ENCODE data around the gene MTUS2.

The MTUS2 gene

GRCh38 chr13:29453617-29454011 is 633.5 kb downstream of the MTUS2 start:
- Histone ChIP-seq H3K9me3 (ENCODE audit: insufficient read depth, low read depth, low read length) (no peaks in the 10 kb centered on the region), H3K79me2 (ENCODE audit: insufficient read depth, low read length) (no peaks in the 10 kb centered on the region), H2AFZ (ENCODE audit: low read length) (no peak overlapping the region), H3K4me2 (ENCODE audit: low read depth, low read length, poor library complexity, severe bottlenecking) (no peak overlapping the region), H3K9me2 (replicated peaks; ENCODE audit: low read depth, low read length) (no peaks in the 10 kb centered on the region), H4K20me1 (ENCODE audit: insufficient read depth, low read length, poor library complexity, severe bottlenecking) (no peaks in the 10 kb centered on the region), H3K9ac (ENCODE audit: low read depth, low read length, poor library complexity, severe bottlenecking) (no peak overlapping the region), H3K36me3 (ENCODE audit: insufficient read depth, low read length) (no peaks in the 10 kb centered on the region), H3K4me1 (ENCODE audit: insufficient read depth, low read length, poor library complexity, severe bottlenecking) (peaks cover 19% of the 10 kb centered on the region), H3F3A (ENCODE audit: low read depth) (peaks cover 4% of the 10 kb centered on the region; the same call in 1 of the 2 replicates), H3K4me3 (ENCODE audit: low read length, poor library complexity, severe bottlenecking) (no peak overlapping the region), H3K27me3 (ENCODE audit: insufficient read depth, low read length, poor library complexity, severe bottlenecking) (no peaks in the 10 kb centered on the region)
- TF ChIP-seq EZH2phosphoT487 (IDR thresholded peaks at IDR 0.05; ENCODE audit: borderline replicate concordance): no peak
- no peak for TF ChIP-seq CTCF (conservative IDR thresholded peaks at IDR 0.05; ENCODE audit: low read length)

- Histone ChIP-seq H4K20me1 (ENCODE audit: insufficient read depth, low read length, poor library complexity, severe bottlenecking) (no peaks in the 10 kb centered on the region), H3K4me2 (ENCODE audit: low read depth, low read length, poor library complexity, severe bottlenecking) (no peak overlapping the region), H3F3A (ENCODE audit: low read depth) (peaks cover 4% of the 10 kb centered on the region; the same call in 1 of the 2 replicates), H3K36me3 (ENCODE audit: insufficient read depth, low read length) (no peaks in the 10 kb centered on the region), H3K9ac (ENCODE audit: low read depth, low read length, poor library complexity, severe bottlenecking) (no peak overlapping the region), H3K9me3 (ENCODE audit: insufficient read depth, low read depth, low read length) (no peaks in the 10 kb centered on the region), H3K4me1 (ENCODE audit: insufficient read depth, low read length, poor library complexity, severe bottlenecking) (peaks cover 19% of the 10 kb centered on the region), H3K4me3 (ENCODE audit: low read length, poor library complexity, severe bottlenecking) (no peak overlapping the region), H3K9me2 (replicated peaks; ENCODE audit: low read depth, low read length) (no peaks in the 10 kb centered on the region), H3K79me2 (ENCODE audit: insufficient read depth, low read length) (no peaks in the 10 kb centered on the region), H2AFZ (ENCODE audit: low read length) (0 out of 2 replicates have a peak overlapping the region, but pooled peaks have one; percentile 0), H3K27me3 (ENCODE audit: insufficient read depth, low read length, poor library complexity, severe bottlenecking) (no peaks in the 10 kb centered on the region)
- TF ChIP-seq CTCF (conservative IDR thresholded peaks at IDR 0.05; ENCODE audit: low read length) (peak; percentile 89), EZH2phosphoT487 (IDR thresholded peaks at IDR 0.05; ENCODE audit: borderline replicate concordance) (no peak)
Observed at GRCh38 chr13:29454931-29455481, 634.9 kb downstream of the MTUS2 start.

GRCh38 chr13:29456419-29456818 is 636.3 kb downstream of the MTUS2 start:
- H3K9ac ChIP-seq (ENCODE audit: low read depth, low read length, poor library complexity, severe bottlenecking): peak overlapping the region; percentile 56
- H3F3A ChIP-seq (ENCODE audit: low read depth): peaks cover 4% of the 10 kb centered on the region; the same call in 1 of the 2 replicates
- no peaks in the 10 kb centered on the region for H3K9me3 ChIP-seq (ENCODE audit: insufficient read depth, low read depth, low read length)
- H3K36me3 ChIP-seq (ENCODE audit: insufficient read depth, low read length): no peaks in the 10 kb centered on the region
- H3K9me2 ChIP-seq (replicated peaks; ENCODE audit: low read depth, low read length): no peaks in the 10 kb centered on the region
- H3K4me3 ChIP-seq (ENCODE audit: low read length, poor library complexity, severe bottlenecking): peak overlapping the region; percentile 48
- no peaks in the 10 kb centered on the region for H3K79me2 ChIP-seq (ENCODE audit: insufficient read depth, low read length)
- peaks cover 19% of the 10 kb centered on the region for H3K4me1 ChIP-seq (ENCODE audit: insufficient read depth, low read length, poor library complexity, severe bottlenecking)
- H3K27me3 ChIP-seq (ENCODE audit: insufficient read depth, low read length, poor library complexity, severe bottlenecking): no peaks in the 10 kb centered on the region
- H3K4me2 ChIP-seq (ENCODE audit: low read depth, low read length, poor library complexity, severe bottlenecking): peak overlapping the region; percentile 55
- TF ChIP-seq EZH2phosphoT487 (IDR thresholded peaks at IDR 0.05; ENCODE audit: borderline replicate concordance) (no peak), CTCF (conservative IDR thresholded peaks at IDR 0.05; ENCODE audit: low read length) (no peak)
- peak overlapping the region; percentile 54; the same call in 1 of the 2 replicates for H2AFZ ChIP-seq (ENCODE audit: low read length)
- no peaks in the 10 kb centered on the region for H4K20me1 ChIP-seq (ENCODE audit: insufficient read depth, low read length, poor library complexity, severe bottlenecking)
